Activated CD8-positive, alpha-beta T cell treated with anti-CD3 and anti-CD28 coated beads for 36 hours (primary cell): ENCODE data around the gene KCNQ5. TPM values are rescaled to one million over a fixed set of nuclear protein-coding genes. Genes with fewer than 3 reads are reported as not detected.

Experiments
- ATAC-seq: fragments of 200-7000 bp; cut with Tn5 transposase; one replicate; pipeline ENCODE4 v1.10.0; 2021; ENCODE audit warnings: mild to moderate bottlenecking, moderate library complexity
- CTCF ChIA-PET: fragments of 350-600 bp; sonication (Branson Sonifier 250); formaldehyde crosslinking; loops from one replicate; lab custom pipeline; 2021; ENCODE audit warnings: antibody characterized with exemption; lab: Charles Lee
- POLR2A ChIA-PET: fragments of 350-600 bp; sonication (Branson Sonifier 250); formaldehyde crosslinking; loops from one replicate; lab custom pipeline; 2021; ENCODE audit warnings: antibody characterized with exemption; lab: Charles Lee
- DNase-seq: peaks from one replicate; pipeline ENCODE4 v3.0.0-alpha.2; 2020
- H3K27ac Mint-ChIP-seq: one replicate; pipeline ENCODE4 v1.8.0; 2021; ENCODE audit warnings: mild to moderate bottlenecking, mixed read lengths
- H3K27me3 Mint-ChIP-seq: one replicate; pipeline ENCODE4 v1.8.0; 2021; ENCODE audit warnings: mixed read lengths
- H3K36me3 Mint-ChIP-seq: one replicate; pipeline ENCODE4 v1.8.0; 2021; ENCODE audit warnings: low read depth, mixed read lengths
- H3K4me1 Mint-ChIP-seq: one replicate; pipeline ENCODE4 v1.8.0; 2021; ENCODE audit warnings: low read depth, mixed read lengths
- H3K4me3 Mint-ChIP-seq: one replicate; pipeline ENCODE4 v1.8.0; 2021; ENCODE audit warnings: mild to moderate bottlenecking, moderate library complexity, mixed read lengths
- H3K9me3 Mint-ChIP-seq: one replicate; pipeline ENCODE4 v1.8.0; 2021; ENCODE audit warnings: mixed read lengths
- intact Hi-C: fragments of 100-400 bp; cut with micrococcal nuclease; formaldehyde crosslinking; loops from one replicate; pipeline ENCODE4 v1.10.0; 2022
- total RNA-seq, 2 experiments: library from RNA; stranded (reverse); gene quantifications; one replicate each; pipeline ENCODE4 v1.2.3, GENCODE V29; 2021
- TF ChIP-seq, protein P1 (sequence below): fragments of 200-600 bp; IDR thresholded peaks from one replicate; pipeline ENCODE4 v1.8.0; 2022; ENCODE audit warnings: antibody characterized with exemption, mild to moderate bottlenecking

Gene KCNQ5
- total RNA-seq, 2 experiments from 2014 or later: 14.6 to 14.9 TPM

- Mint-ChIP-seq H3K27ac (no peak overlapping the region), H3K9me3 (no peaks in the 10 kb centered on the region), H3K36me3 (peaks cover 9% of the 10 kb centered on the region), H3K4me1 (peaks cover 4% of the 10 kb centered on the region), H3K27me3 (no peaks in the 10 kb centered on the region), H3K4me3 (no peak overlapping the region)
- ChIA-PET POLR2A (no interaction called here), CTCF (interaction anchor here (0.8 kb wide), 1 partner anchor 20 kb away, joined by 4 read pairs; no protein-coding TSS in a partner anchor)
- TF ChIP-seq, protein P1, sequence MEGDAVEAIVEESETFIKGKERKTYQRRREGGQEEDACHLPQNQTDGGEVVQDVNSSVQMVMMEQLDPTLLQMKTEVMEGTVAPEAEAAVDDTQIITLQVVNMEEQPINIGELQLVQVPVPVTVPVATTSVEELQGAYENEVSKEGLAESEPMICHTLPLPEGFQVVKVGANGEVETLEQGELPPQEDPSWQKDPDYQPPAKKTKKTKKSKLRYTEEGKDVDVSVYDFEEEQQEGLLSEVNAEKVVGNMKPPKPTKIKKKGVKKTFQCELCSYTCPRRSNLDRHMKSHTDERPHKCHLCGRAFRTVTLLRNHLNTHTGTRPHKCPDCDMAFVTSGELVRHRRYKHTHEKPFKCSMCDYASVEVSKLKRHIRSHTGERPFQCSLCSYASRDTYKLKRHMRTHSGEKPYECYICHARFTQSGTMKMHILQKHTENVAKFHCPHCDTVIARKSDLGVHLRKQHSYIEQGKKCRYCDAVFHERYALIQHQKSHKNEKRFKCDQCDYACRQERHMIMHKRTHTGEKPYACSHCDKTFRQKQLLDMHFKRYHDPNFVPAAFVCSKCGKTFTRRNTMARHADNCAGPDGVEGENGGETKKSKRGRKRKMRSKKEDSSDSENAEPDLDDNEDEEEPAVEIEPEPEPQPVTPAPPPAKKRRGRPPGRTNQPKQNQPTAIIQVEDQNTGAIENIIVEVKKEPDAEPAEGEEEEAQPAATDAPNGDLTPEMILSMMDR: no peak
- ATAC-seq: no peak
- no peak for DNase-seq
- intact Hi-C loops: no loop called here
Measured at GRCh38 chr6:73108949-73109348, 487.1 kb downstream of the KCNQ5 start.

GRCh38 chr6:73109659-73110058, 487.8 kb downstream of the KCNQ5 start:
- ChIA-PET CTCF (interaction anchor here (1.6 kb wide), 1 partner anchor 20 kb away, joined by 3 read pairs; no protein-coding TSS in a partner anchor), POLR2A (no interaction called here)
- ATAC-seq (no peak), DNase-seq (no peak)
- Mint-ChIP-seq H3K27ac (no peak overlapping the region), H3K4me3 (no peak overlapping the region), H3K27me3 (no peaks in the 10 kb centered on the region), H3K9me3 (no peaks in the 10 kb centered on the region), H3K4me1 (peaks cover 4% of the 10 kb centered on the region), H3K36me3 (peaks cover 9% of the 10 kb centered on the region)
- intact Hi-C loops: no loop called here
- TF ChIP-seq, protein P1: no peak

DNA sequence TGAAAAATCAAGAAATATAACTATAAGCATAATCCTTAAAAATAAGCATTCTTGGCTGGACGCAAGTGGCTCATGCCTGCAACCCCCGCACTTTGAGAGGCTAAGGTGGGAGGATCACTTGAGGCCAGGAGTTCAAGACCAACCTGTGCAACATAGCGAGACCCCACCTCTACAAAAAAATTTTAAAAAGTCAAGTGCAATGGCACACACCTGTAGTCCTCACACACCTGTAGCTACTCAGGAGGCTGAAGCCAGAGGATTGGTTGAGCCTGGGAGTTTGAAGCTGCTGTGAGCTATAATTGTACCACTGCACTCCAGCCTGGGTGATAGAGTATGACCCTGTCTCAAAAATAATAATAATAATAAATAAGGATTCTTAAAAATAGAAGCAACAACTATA, 494.5 kb downstream of the KCNQ5 start:
- no peaks in the 10 kb centered on the region for H3K9me3 Mint-ChIP-seq
- no peak for DNase-seq
- ATAC-seq: no peak
- ChIA-PET CTCF (interaction anchor here (0.9 to 1.3 kb wide), 2 partner anchors 12 to 14 kb away, joined by 3 to 4 read pairs; no protein-coding TSS in a partner anchor), POLR2A (no interaction called here)
- TF ChIP-seq, protein P1: no peak
- intact Hi-C loops: no loop called here
- H3K27ac Mint-ChIP-seq: no peak overlapping the region
- H3K4me1 Mint-ChIP-seq: no peaks in the 10 kb centered on the region
- no peak overlapping the region for H3K4me3 Mint-ChIP-seq
- no peaks in the 10 kb centered on the region for H3K27me3 Mint-ChIP-seq
- peaks cover 13% of the 10 kb centered on the region for H3K36me3 Mint-ChIP-seq

- no peaks in the 10 kb centered on the region for H3K9me3 Mint-ChIP-seq
- TF ChIP-seq, protein P1: no peak
- ChIA-PET CTCF (interaction anchor here (0.9 to 1.3 kb wide), 2 partner anchors 9 to 502 kb away, joined by 3 read pairs; no protein-coding TSS in a partner anchor), POLR2A (no interaction called here)
- H3K4me1 Mint-ChIP-seq: no peaks in the 10 kb centered on the region
- H3K27me3 Mint-ChIP-seq: no peaks in the 10 kb centered on the region
- peaks cover 4% of the 10 kb centered on the region for H3K36me3 Mint-ChIP-seq
- intact Hi-C loops: no loop called here
- no peak overlapping the region for H3K4me3 Mint-ChIP-seq
- DNase-seq (no peak), ATAC-seq (no peak)
- H3K27ac Mint-ChIP-seq: no peak overlapping the region
Measured at GRCh38 chr6:73121421-73121993, 499.6 kb downstream of the KCNQ5 start.

GRCh38 chr6:73123632-73124329, 501.9 kb downstream of the KCNQ5 start:
- DNase-seq (no peak), ATAC-seq (no peak)
- no peak overlapping the region for H3K27ac Mint-ChIP-seq
- peaks cover 4% of the 10 kb centered on the region for H3K36me3 Mint-ChIP-seq
- no peak overlapping the region for H3K4me3 Mint-ChIP-seq
- H3K27me3 Mint-ChIP-seq: no peaks in the 10 kb centered on the region
- no peaks in the 10 kb centered on the region for H3K9me3 Mint-ChIP-seq
- H3K4me1 Mint-ChIP-seq: no peaks in the 10 kb centered on the region
- CTCF ChIA-PET: interaction anchor here (0.6 to 1.0 kb wide), 2 partner anchors 507 to 755 kb away, joined by 3 read pairs; no protein-coding TSS in a partner anchor
- TF ChIP-seq, protein P1: no peak
- intact Hi-C loops: no loop called here
- POLR2A ChIA-PET: no interaction called here
